ENCODE data around the gene CCT5.
"Not testable (repeated sequence)": the region's sequence is repeated elsewhere in the genome, so short reads cannot be mapped to it uniquely, and the experiment has no call there.

Gene CCT5

DNA sequence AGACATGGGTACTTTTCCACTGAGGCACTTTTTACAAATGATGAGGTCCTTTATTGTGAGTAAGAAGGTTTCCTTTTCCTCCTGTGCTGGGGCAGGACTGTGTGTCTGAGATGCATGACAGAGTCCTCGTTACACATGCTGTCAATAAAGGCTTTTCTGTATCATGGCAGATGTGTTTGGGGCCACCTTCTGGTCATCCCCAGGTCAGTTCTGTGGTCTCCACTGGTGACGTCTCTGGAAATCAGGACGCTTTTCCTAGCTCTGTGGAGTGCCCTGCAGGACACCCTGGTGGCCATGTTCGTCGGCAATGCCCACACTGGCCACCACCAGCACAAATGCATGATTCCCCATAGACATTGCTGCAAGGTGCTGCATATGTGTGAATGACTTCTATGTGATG lies 54.9 kb downstream of the CCT5 start:
- DNase-seq, result no peak

- DNase-seq, result no peak
These were observed 56.0 kb downstream of the CCT5 start for GRCh38 chr5:10306114-10306513.

DNA sequence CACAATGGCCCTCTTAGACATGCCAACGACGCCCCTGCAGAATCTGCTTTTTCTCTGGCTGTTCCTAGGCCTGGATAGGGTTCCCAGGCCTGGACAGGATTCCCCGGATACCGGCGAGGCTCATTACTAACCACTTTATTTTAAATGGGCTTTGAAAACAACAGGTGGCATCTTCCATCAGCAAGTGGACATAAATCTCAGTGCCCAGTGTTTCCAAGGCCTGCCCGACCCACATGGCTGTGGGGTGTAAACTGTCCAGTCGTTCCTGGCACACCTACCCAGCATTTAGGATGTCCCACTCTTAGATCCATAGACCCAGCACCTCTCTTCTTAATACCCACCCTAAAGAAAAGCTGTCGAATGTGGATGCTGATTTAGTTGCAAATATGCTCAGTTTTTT lies 56.7 kb downstream of the CCT5 start:
- DNase-seq, result no peak

GRCh38 chr5:10307206-10308148 lies 57.4 kb downstream of the CCT5 start, which contains the start of gene CMBL:
CMBL (minus strand) TSS chr5:10307902; CDS start chr5:10290762, 17,140 bp downstream.
- DNase-seq, result peak; percentile 10

DNA sequence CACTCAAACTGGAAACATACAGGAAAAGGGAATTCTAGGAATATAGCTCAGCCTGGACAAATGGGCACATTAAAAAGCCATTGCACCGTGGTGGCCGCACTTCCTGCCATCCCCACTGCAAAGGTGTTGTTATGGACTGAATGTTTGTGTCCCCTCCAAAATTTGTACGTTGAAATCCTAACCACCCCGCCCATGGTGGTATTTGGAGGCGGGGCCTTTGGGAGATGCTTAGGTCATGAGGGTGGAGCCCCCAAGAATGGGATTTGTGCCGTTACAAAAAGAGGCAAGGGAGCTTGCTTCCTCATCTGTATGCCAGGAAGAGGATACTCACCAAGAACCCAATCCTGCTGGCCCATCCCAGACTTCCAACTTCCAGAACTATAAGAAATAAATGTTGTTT lies 58.8 kb downstream of the CCT5 start:
- no peak for DNase-seq

DNA sequence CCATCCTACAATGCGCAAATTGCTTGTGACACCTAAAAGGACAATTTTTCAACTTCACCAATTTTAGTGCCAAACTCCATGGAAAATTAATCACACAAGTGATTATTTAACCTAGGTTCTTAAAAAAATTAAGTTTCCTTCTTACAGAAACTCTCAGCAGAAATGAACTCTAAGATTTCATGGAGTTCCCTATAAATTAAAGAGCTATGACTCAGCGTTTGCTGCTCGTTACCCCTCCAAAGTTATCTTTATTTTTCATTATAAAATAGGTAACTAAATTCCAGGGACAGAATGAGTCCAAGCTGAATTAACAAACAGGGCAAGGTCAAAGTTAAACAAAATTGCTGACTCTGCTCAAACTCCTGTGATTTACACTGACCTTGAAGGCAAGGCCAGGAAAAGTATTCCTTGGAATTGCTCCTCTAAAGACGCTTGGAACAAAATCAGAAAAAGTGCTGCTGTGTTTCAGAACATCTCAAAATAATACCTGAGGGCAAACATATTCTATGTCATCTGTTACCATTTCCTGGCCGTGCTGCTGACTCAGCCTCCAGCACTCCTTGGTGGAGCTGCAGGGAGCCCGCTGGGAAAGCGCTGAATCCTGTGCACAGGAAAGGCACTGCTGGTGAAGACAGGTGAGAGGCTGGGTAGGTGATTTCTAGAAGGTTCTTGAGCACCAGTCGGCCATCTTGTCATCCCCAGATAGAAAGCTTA lies 60.1 kb downstream of the CCT5 start:
- no peak for DNase-seq

DNA sequence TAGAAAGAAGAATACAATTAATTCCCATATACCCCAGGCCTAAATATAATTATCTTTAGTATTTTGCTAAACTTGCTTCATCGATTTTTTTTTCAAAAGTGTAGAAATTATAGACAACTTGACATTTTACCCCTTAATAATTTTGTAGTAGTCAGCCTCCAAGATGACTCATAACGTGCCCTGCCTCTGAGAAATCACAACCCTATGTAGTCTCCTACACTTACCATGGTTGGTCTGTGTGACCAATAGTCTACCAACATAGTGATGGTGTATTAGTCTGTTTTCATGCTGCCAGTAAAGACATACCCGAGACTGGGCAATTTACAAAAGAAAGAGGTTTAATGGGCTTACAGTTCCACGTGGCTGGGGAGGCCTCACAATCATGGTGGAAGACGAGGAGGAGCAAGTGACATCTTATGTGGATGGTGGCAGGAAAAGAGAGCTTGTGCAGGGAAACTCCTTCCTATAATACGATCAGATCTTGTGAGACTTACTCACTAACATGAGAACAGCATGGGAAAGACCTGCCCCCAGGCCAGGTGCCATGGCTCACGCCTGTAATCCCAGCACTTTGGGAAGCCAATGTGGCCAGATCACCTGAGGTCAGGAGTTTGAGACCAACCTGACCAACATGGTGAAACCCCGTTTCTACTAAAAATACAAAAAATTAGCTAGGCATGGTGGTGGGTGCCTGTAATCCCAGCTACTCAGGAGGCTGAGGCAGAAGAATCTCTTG lies 60.9 kb downstream of the CCT5 start:
- DNase-seq, result not testable (repeated sequence)

- DNase-seq, result no peak
These were observed 61.7 kb downstream of the CCT5 start for GRCh38 chr5:10311595-10312425.

- no peak for DNase-seq
These were observed 65.1 kb downstream of the CCT5 start for GRCh38 chr5:10315201-10315600.

Measured in stimulated activated CD4-positive, alpha-beta T cell treated with anti-CD3 and anti-CD28 coated beads, Interleukin-12 subunit alpha, Interleukin-12 subunit beta, amount 100 ng/mL, for 4 hours (primary cell).